ENCODE data around the gene VPS51. TPM values are rescaled to one million over a fixed set of nuclear protein-coding genes. Genes with fewer than 3 reads are reported as not detected.
"Not testable (repeated sequence)": the region's sequence is repeated elsewhere in the genome, so short reads cannot be mapped to it uniquely, and the experiment has no call there.

The VPS51 gene
- total RNA-seq, 6 donors from 2014 or later, result 102 to 531 (median 175) TPM

DNA sequence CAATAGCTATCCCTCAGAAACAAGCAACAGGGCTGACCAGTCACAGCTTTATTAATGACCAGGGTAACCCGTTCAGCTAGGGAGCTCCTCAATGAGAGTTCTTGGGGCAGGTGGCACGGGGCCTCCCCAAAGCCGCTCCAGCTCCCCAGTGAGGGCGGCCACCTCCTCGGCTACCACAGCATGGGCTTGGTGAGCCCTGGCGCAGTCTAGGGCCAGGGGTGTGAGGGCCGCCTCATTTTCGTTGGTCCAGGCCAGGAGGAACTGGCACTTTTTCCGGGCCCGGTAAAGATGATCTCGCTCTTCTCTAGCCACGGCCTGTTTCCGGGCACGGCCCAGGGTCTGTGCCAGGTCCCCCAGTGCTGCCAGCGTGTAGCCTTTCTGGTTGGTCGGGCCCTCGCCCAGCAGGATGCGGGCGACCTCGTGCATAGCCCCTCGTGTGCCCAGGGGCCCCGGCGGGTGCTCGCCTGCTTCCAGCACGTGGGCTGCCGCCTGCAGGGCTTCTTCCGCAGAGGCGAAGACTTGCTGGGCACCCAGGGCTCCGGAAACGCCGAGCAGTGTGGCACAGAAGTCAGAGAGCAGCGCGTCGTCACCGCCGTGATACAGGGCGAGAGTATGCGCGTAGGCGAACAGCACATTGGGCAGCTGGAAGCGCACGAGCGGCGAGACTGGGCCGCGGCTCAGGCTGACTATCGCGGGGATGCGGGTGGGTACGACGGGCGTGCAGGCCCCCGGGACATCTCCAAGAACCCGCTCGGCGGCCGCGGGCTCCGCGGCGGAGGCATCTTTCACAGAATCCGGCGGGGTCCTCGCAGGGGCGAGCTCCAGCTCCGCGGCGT, 20.6 kb downstream of the VPS51 start:
- 15 to 35% methylated on average over 34 to 38 of the region's 68 CpGs for whole genome bisulfite sequencing, 2 donors
- Histone ChIP-seq H3K36me3 (peaks cover 9 to 42% (median 29%) of the 10 kb centered on the region in 4 donors), H3K9me3 (no peaks in the 10 kb centered on the region), H3K27me3 (no peaks in the 10 kb centered on the region), H3K27ac (peak overlapping the region; percentile 86 to 89 (median 88)), H3K4me3 (peak overlapping the region; percentile 71 to 99 (median 83)), H3K4me1 (peaks cover 43 to 77% (median 48%) of the 10 kb centered on the region in 4 donors)
- no peak for TF ChIP-seq POLR2AphosphoS5 (IDR thresholded peaks at IDR 0.05)
- TF ChIP-seq, protein P1, sequence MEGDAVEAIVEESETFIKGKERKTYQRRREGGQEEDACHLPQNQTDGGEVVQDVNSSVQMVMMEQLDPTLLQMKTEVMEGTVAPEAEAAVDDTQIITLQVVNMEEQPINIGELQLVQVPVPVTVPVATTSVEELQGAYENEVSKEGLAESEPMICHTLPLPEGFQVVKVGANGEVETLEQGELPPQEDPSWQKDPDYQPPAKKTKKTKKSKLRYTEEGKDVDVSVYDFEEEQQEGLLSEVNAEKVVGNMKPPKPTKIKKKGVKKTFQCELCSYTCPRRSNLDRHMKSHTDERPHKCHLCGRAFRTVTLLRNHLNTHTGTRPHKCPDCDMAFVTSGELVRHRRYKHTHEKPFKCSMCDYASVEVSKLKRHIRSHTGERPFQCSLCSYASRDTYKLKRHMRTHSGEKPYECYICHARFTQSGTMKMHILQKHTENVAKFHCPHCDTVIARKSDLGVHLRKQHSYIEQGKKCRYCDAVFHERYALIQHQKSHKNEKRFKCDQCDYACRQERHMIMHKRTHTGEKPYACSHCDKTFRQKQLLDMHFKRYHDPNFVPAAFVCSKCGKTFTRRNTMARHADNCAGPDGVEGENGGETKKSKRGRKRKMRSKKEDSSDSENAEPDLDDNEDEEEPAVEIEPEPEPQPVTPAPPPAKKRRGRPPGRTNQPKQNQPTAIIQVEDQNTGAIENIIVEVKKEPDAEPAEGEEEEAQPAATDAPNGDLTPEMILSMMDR (IDR thresholded peaks at IDR 0.05), result peak in 1 of 6 experiments; percentile 4
- peak in 1 of 2 donors; percentile 4 for ATAC-seq (ENCODE audit: low FRiP score in 2 of 2)
- peak; percentile 47 to 91 for DNase-seq

GRCh38 chr11:65117206-65118096, 21.4 kb downstream of the VPS51 start, which contains the start of gene ZNHIT2:
TSS of gene ZNHIT2 (minus strand) at chr11:65117701. CDS start at chr11:65117653, 48 bp downstream.
- Histone ChIP-seq H3K4me3 (peak within 1 kb of the TSS; percentile 71 to 99 (median 83)), H3K27ac (peak within 1 kb of the TSS; percentile 86 to 89 (median 88)), H3K27me3 (no peaks in the 10 kb centered on the region), H3K4me1 (peaks cover 37 to 69% (median 40%) of the 10 kb centered on the region in 4 donors), H3K36me3 (peaks cover 9 to 42% (median 29%) of the 10 kb centered on the region in 4 donors), H3K9me3 (no peaks in the 10 kb centered on the region)
- ATAC-seq (ENCODE audit: low FRiP score in 2 of 2), result peak; percentile 93 to 95
- 0 to 1% methylated on average over 20 to 44 of the region's 89 CpGs for WGBS, 2 donors
- DNase-seq, result peak; percentile 97 to 99
- TF ChIP-seq EP300 (IDR thresholded peaks at IDR 0.05) (no peak), POLR2A (IDR thresholded peaks at IDR 0.05) (peak in 3 of 4 donors; percentile 13 to 83 (median 63)), POLR2AphosphoS5 (IDR thresholded peaks at IDR 0.05) (peak; percentile 77 to 86)
- TF ChIP-seq, protein P1 (IDR thresholded peaks at IDR 0.05), result peak; percentile 82 to 98 (median 96)

GRCh38 chr11:65118097-65118837, 22.3 kb downstream of the VPS51 start:
- ATAC-seq (ENCODE audit: low FRiP score in 2 of 2) (no peak), DNase-seq (no peak)
- Histone ChIP-seq H3K9me3 (no peaks in the 10 kb centered on the region), H3K27ac (peak overlapping the region in 3 of 4 donors; percentile 8 to 89 (median 86)), H3K4me3 (peak overlapping the region in 1 of 4 donors; percentile 71), H3K4me1 (peaks cover 38 to 69% (median 39%) of the 10 kb centered on the region in 4 donors), H3K36me3 (peaks cover 9 to 42% (median 29%) of the 10 kb centered on the region in 4 donors), H3K27me3 (no peaks in the 10 kb centered on the region)
- TF ChIP-seq, protein P1 (IDR thresholded peaks at IDR 0.05), result peak in 2 of 6 experiments; percentile 1 to 2
- TF ChIP-seq POLR2AphosphoS5 (IDR thresholded peaks at IDR 0.05), result no peak
- 84 to 87% methylated on average over 18 of the region's 18 CpGs for WGBS, 2 donors

- not testable (repeated sequence) for DNase-seq; H3K27me3 ChIP-seq; H3K4me3 ChIP-seq; ATAC-seq (ENCODE audit: low FRiP score in 2 of 2); H3K9me3 ChIP-seq
- Histone ChIP-seq H3K4me1 (peaks cover 34 to 65% (median 36%) of the 10 kb centered on the region in 4 donors), H3K36me3 (peaks cover 9 to 43% (median 29%) of the 10 kb centered on the region in 4 donors), H3K27ac (peak overlapping the region in 2 of 4 donors; percentile 6 to 86)
- WGBS, 2 donors, result 86 to 91% methylated on average over 18 of the region's 18 CpGs
These were observed 23.1 kb downstream of the VPS51 start for GRCh38 chr11:65118891-65119669.
